Measurements from ENCODE around the gene FOXO3.
A peak's percentile ranks its signal among the peaks of the same experiment; 100 is the strongest.

FOXO3 gene

GRCh38 chr6:108693430-108694154, 132.9 kb downstream of the FOXO3 start:
- TF ChIP-seq CTCF (IDR thresholded peaks at IDR 0.05; ENCODE audit: insufficient read depth, low read depth, low read length, missing control alignments): no peak

GRCh38 chr6:108694816-108695215, 134.1 kb downstream of the FOXO3 start:
- no peak overlapping the region for H3K4me3 ChIP-seq (ENCODE audit: low read length)
- peak; percentile 31 for DNase-seq (ENCODE audit: low read depth)
- no peak for TF ChIP-seq CTCF (IDR thresholded peaks at IDR 0.05; ENCODE audit: insufficient read depth, low read depth, low read length, missing control alignments)

More at GRCh38 chr6:108693430-108694154, 132.9 kb downstream of the FOXO3 start:
- DNase-seq (ENCODE audit: low read depth): no peak
- no peak overlapping the region for H3K4me3 ChIP-seq (ENCODE audit: low read length)

GRCh38 chr6:108697561-108698161, 136.9 kb downstream of the FOXO3 start:
- TF ChIP-seq CTCF (IDR thresholded peaks at IDR 0.05; ENCODE audit: insufficient read depth, low read depth, low read length, missing control alignments): no peak
- no peak overlapping the region for H3K4me3 ChIP-seq (ENCODE audit: low read length)
- no peak for DNase-seq (ENCODE audit: low read depth)

GRCh38 chr6:108698593-108699289, 138.0 kb downstream of the FOXO3 start:
- no peak for DNase-seq (ENCODE audit: low read depth)
- no peak for TF ChIP-seq CTCF (IDR thresholded peaks at IDR 0.05; ENCODE audit: insufficient read depth, low read depth, low read length, missing control alignments)
- no peak overlapping the region for H3K4me3 ChIP-seq (ENCODE audit: low read length)

- no peak for DNase-seq (ENCODE audit: low read depth)
- no peak for TF ChIP-seq CTCF (IDR thresholded peaks at IDR 0.05; ENCODE audit: insufficient read depth, low read depth, low read length, missing control alignments)
- H3K4me3 ChIP-seq (ENCODE audit: low read length): no peak overlapping the region
Measured at GRCh38 chr6:108699290-108700041, 138.7 kb downstream of the FOXO3 start.

- no peak for TF ChIP-seq CTCF (IDR thresholded peaks at IDR 0.05; ENCODE audit: insufficient read depth, low read depth, low read length, missing control alignments)
- H3K4me3 ChIP-seq (ENCODE audit: low read length): no peak overlapping the region
- DNase-seq (ENCODE audit: low read depth): no peak
Measured at GRCh38 chr6:108702106-108702851, 141.6 kb downstream of the FOXO3 start.
